IMR-90 (cell line): ENCODE results near the gene ZNF646. TPM values are rescaled to one million over a fixed set of nuclear protein-coding genes. Genes with fewer than 3 reads are reported as not detected.

Experiments
- ATAC-seq: fragments of 200-7000 bp; cut with Tn5 transposase; 2 replicates; pipeline ENCODE4 v1.9.1; 2020; ENCODE audit warnings: low read depth, mild to moderate bottlenecking, moderate library complexity
- BruUV-seq: library from RNA; stranded (reverse); fragments of 400-500 nt; replicated peaks from 2 replicates; lab custom pipeline; 2021; lab: Mats Ljungman, UMichigan
- CTCF ChIA-PET: fragments of 300-600 bp; formaldehyde crosslinking; extraction: SDS; loops from one replicate; lab custom pipeline; 2021; ENCODE audit warnings: antibody characterized with exemption; lab: Yijun Ruan, JAX
- POLR2A ChIA-PET: fragments of 300-600 bp; sonication (Branson Sonifier 250); formaldehyde crosslinking; loops from one replicate; lab custom pipeline; 2022; ENCODE audit warnings: antibody characterized with exemption; ENCODE audit not compliant: unreplicated experiment; lab: Charles Lee
- DNase-seq: peaks from one replicate; pipeline ENCODE4 v3.0.0; 2013
- H2AFZ ChIP-seq: replicated peaks from 2 replicates; pipeline ENCODE3; 2013; ENCODE audit warnings: low read length, mild to moderate bottlenecking; ENCODE audit not compliant: poor library complexity
- H2AK5ac ChIP-seq: 2 replicates; pipeline ENCODE4 v1.6.1; 2013; ENCODE audit warnings: low read depth, low read length, inconsistent platforms
- H2AK9ac ChIP-seq: replicated peaks from 2 replicates; pipeline ENCODE3; 2013; ENCODE audit warnings: mild to moderate bottlenecking, low read depth, low read length, moderate library complexity; ENCODE audit not compliant: poor library complexity
- H2BK120ac ChIP-seq: 2 replicates; pipeline ENCODE4 v1.6.1; 2013; ENCODE audit warnings: low read depth, low read length, inconsistent platforms
- H2BK15ac ChIP-seq: 3 replicates; pipeline ENCODE4 v1.6.1; 2013; ENCODE audit warnings: low read depth, low read length, inconsistent platforms
- H2BK20ac ChIP-seq: 2 replicates; pipeline ENCODE4 v1.6.1; 2013; ENCODE audit warnings: low read depth, mild to moderate bottlenecking, inconsistent platforms, low read length, moderate library complexity
- H2BK5ac ChIP-seq: 2 replicates; pipeline ENCODE4 v1.6.1; 2013; ENCODE audit warnings: mild to moderate bottlenecking, low read depth, low read length, inconsistent platforms; ENCODE audit not compliant: poor library complexity, severe bottlenecking
- H3K14ac ChIP-seq: replicated peaks from 2 replicates; pipeline ENCODE4 v1.6.1; 2013; ENCODE audit warnings: low read depth, low read length, inconsistent platforms
- H3K18ac ChIP-seq: 2 replicates; pipeline ENCODE4 v1.6.1; 2013; ENCODE audit warnings: low read depth, low read length, control low read depth
- H3K23ac ChIP-seq: 2 replicates; pipeline ENCODE4 v1.6.1; 2013; ENCODE audit warnings: low read depth, low read length, inconsistent platforms
- H3K27ac ChIP-seq: 2 replicates; pipeline ENCODE4 v1.5.1; 2013; ENCODE audit warnings: mild to moderate bottlenecking, control low read depth, low read length; ENCODE audit not compliant: insufficient read depth
- H3K27me3 ChIP-seq: 2 replicates; pipeline ENCODE4 v1.6.1; 2013; ENCODE audit warnings: low read length; ENCODE audit not compliant: control insufficient read depth, insufficient read depth
- H3K36me3 ChIP-seq: 2 replicates; pipeline ENCODE4 v1.6.1; 2013; ENCODE audit warnings: low read length, mixed read lengths; ENCODE audit not compliant: control insufficient read depth, insufficient read depth
- H3K4ac ChIP-seq: 2 replicates; pipeline ENCODE4 v1.6.1; 2013; ENCODE audit warnings: low read depth, low read length, inconsistent platforms
- H3K4me1 ChIP-seq: 2 replicates; pipeline ENCODE4 v1.6.1; 2013; ENCODE audit warnings: low read length, mixed read lengths; ENCODE audit not compliant: control insufficient read depth, insufficient read depth
- H3K4me2 ChIP-seq: 2 replicates; pipeline ENCODE4 v1.6.1; 2013; ENCODE audit warnings: low read depth, mild to moderate bottlenecking, control low read depth, low read length, moderate library complexity
- H3K4me3 ChIP-seq: 2 replicates; pipeline ENCODE4 v1.5.1; 2013; ENCODE audit warnings: low read depth, mild to moderate bottlenecking, control low read depth, low read length, moderate library complexity; ENCODE audit not compliant: insufficient read depth
- H3K56ac ChIP-seq: 2 replicates; pipeline ENCODE4 v1.6.1; 2013; ENCODE audit warnings: low read length, inconsistent platforms; ENCODE audit not compliant: insufficient read depth; ENCODE audit errors: extremely low read depth
- H3K79me1 ChIP-seq, 2 experiments: 2 replicates each; pipeline ENCODE4 v1.6.1; 2013; ENCODE audit warnings: low read length in 2 of 2, inconsistent platforms in 1 of 2, low read depth in 1 of 2
- H3K9ac ChIP-seq: 2 replicates; pipeline ENCODE4 v1.6.1; 2013; ENCODE audit warnings: low read depth, low read length, control low read depth
- H3K9me1 ChIP-seq: 2 replicates; pipeline ENCODE4 v1.6.1; 2013; ENCODE audit warnings: low read length, inconsistent platforms; ENCODE audit not compliant: insufficient read depth
- H3K9me3 ChIP-seq: 2 replicates; pipeline ENCODE4 v1.6.1; 2013; ENCODE audit warnings: low read length; ENCODE audit not compliant: control insufficient read depth, insufficient read depth
- H4K20me1 ChIP-seq: 2 replicates; pipeline ENCODE4 v1.6.1; 2013; ENCODE audit warnings: low read length, inconsistent platforms; ENCODE audit not compliant: insufficient read depth
- H4K5ac ChIP-seq: 2 replicates; pipeline ENCODE4 v1.6.1; 2013; ENCODE audit warnings: mild to moderate bottlenecking, low read depth, low read length, control low read depth
- H4K8ac ChIP-seq, 2 experiments: 2 replicates each; pipeline ENCODE4 v1.6.1; 2013; ENCODE audit warnings: low read depth in 2 of 2, low read length in 2 of 2, control low read depth in 1 of 2, inconsistent platforms in 1 of 2
- H4K91ac ChIP-seq: 2 replicates; pipeline ENCODE4 v1.6.1; 2013; ENCODE audit warnings: low read depth, low read length, inconsistent platforms; ENCODE audit not compliant: insufficient read depth
- BHLHE40 ChIP-seq: fragments of 150-350 bp; IDR thresholded peaks from 2 replicates; pipeline ENCODE4 v1.6.1; 2016; ENCODE audit warnings: mild to moderate bottlenecking, low read depth, low read length
- CEBPB ChIP-seq: IDR thresholded peaks from 2 replicates; pipeline ENCODE4 v1.6.1; 2012; ENCODE audit warnings: low read depth, low read length, improper control_type of control experiment
- CHD1 ChIP-seq: IDR thresholded peaks from 2 replicates; pipeline ENCODE4 v1.6.1; 2012; ENCODE audit warnings: low read depth, low read length, improper control_type of control experiment
- ELK1 ChIP-seq: fragments of 150-350 bp; IDR thresholded peaks from 2 replicates; pipeline ENCODE4 v1.6.1; 2016; ENCODE audit warnings: low read depth, mild to moderate bottlenecking, low read length, moderate library complexity, borderline replicate concordance
- FOS ChIP-seq: fragments of 150-350 bp; IDR thresholded peaks from 2 replicates; pipeline ENCODE4 v1.6.1; 2016; ENCODE audit warnings: low read depth, low read length
- MAFK ChIP-seq: IDR thresholded peaks from 2 replicates; pipeline ENCODE4 v1.6.1; 2012; ENCODE audit warnings: low read depth, low read length, improper control_type of control experiment
- MAZ ChIP-seq: IDR thresholded peaks from 2 replicates; pipeline ENCODE4 v1.6.1; 2012; ENCODE audit warnings: low read depth, mild to moderate bottlenecking, low read length, improper control_type of control experiment, moderate library complexity, borderline replicate concordance
- MXI1 ChIP-seq: IDR thresholded peaks from 2 replicates; pipeline ENCODE4 v1.6.1; 2012; ENCODE audit warnings: low read depth, mild to moderate bottlenecking, low read length, moderate library complexity, borderline replicate concordance
- NFE2L2 ChIP-seq: fragments of 150-350 bp; IDR thresholded peaks from 2 replicates; pipeline ENCODE4 v1.6.1; 2016; ENCODE audit warnings: low read depth, mild to moderate bottlenecking, low read length
- POLR2A ChIP-seq: IDR thresholded peaks from 2 replicates; pipeline ENCODE4 v1.6.1; 2012; ENCODE audit warnings: mild to moderate bottlenecking, low read depth, low read length
- RAD21 ChIP-seq: IDR thresholded peaks from 2 replicates; pipeline ENCODE4 v1.6.1; 2012; ENCODE audit warnings: low read length, improper control_type of control experiment
- RCOR1 ChIP-seq: IDR thresholded peaks from 2 replicates; pipeline ENCODE4 v1.6.1; 2012; ENCODE audit warnings: mild to moderate bottlenecking, low read length, improper control_type of control experiment; ENCODE audit not compliant: insufficient replicate concordance
- RFX5 ChIP-seq: IDR thresholded peaks from 2 replicates; pipeline ENCODE4 v1.8.0; 2012; ENCODE audit warnings: low read depth, mild to moderate bottlenecking, low read length, moderate library complexity
- SMC3 ChIP-seq: fragments of 150-350 bp; IDR thresholded peaks from 2 replicates; pipeline ENCODE4 v1.6.1; 2016; ENCODE audit warnings: low read depth, mild to moderate bottlenecking, antibody characterized with exemption, low read length, moderate library complexity
- USF2 ChIP-seq: fragments of 150-350 bp; IDR thresholded peaks from 2 replicates; pipeline ENCODE4 v1.6.1; 2017; ENCODE audit warnings: mild to moderate bottlenecking, antibody characterized with exemption, low read length, low read depth
- WGBS, 2 experiments: methylation state at CpG; one replicate each; pipeline versions ENCODE4 v1.1.5 to v1.1.7; 2013; ENCODE audit warnings: missing lambda C conversion rate in 2 of 2; ENCODE audit not compliant: insufficient read length in 1 of 2; ENCODE audit errors: extremely low coverage in 2 of 2; 5-methylcytosine and 5-hydroxymethylcytosine counted together
- dilution Hi-C: fragments of 300-500 bp; cut with HindIII; formaldehyde crosslinking; loops from one replicate; pipeline ENCODE4 v1.14.3; 2018; ENCODE audit warnings: low sequenced_read_pairs; ENCODE audit not compliant: unreplicated experiment
- in situ Hi-C: fragments of 300-500 bp; cut with MboI; formaldehyde crosslinking; loops from 3 replicates; pipeline ENCODE4 v1.14.3; 2019; ENCODE audit warnings: low sequenced_read_pairs, inconsistent platforms, mixed read lengths
- intact Hi-C: fragments of 100-400 bp; cut with micrococcal nuclease; formaldehyde crosslinking; loops from 2 replicates; pipeline ENCODE4 v1.10.0; 2022
- polyA plus RNA-seq, 3 experiments: library from polyadenylated mRNA; depleted of rRNA; stranded (reverse); fragments of >200 nt; gene quantifications; 2 replicates each; pipeline ENCODE4 v1.2.3, GENCODE V29; 2012; ENCODE audit warnings: low replicate concordance in 1 of 3
- total RNA-seq: library from RNA; depleted of rRNA; stranded (reverse); fragments of >200 nt; gene quantifications from 2 replicates; pipeline ENCODE4 v1.2.3, GENCODE V29; 2012
- TF ChIP-seq, protein P1 (sequence below): conservative IDR thresholded peaks from 2 replicates; pipeline ENCODE4 v1.5.1; 2012; ENCODE audit warnings: mild to moderate bottlenecking, low read depth, low read length, improper control_type of control experiment

Gene ZNF646
- total and polyA plus RNA-seq, 2 of the 4 experiments (the other 2 are of a cell fraction), result 4.9 to 6.8 TPM

DNA sequence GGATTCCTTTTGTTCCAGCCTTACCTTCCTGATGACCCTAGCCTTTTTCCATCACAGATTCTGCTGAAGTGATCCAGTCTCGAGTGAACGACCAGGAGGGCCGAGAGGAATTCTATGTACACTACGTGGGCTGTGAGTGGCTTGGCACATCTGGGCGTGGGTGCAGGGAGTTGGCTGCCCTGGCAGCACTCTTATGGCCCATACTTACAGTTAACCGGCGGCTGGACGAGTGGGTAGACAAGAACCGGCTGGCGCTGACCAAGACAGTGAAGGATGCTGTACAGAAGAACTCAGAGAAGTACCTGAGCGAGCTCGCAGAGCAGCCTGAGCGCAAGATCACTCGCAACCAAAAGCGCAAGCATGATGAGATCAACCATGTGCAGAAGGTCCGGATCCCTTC is 45.9 kb downstream of the ZNF646 start:
- Histone ChIP-seq H4K5ac (no peak overlapping the region), H3K9me3 (no peaks in the 10 kb centered on the region), H3K4me3 (no peak overlapping the region), H4K8ac (no peak overlapping the region), H3K27me3 (no peaks in the 10 kb centered on the region), H2BK15ac (no peak overlapping the region), H3K9ac (no peak overlapping the region), H2BK120ac (no peak overlapping the region), H2BK20ac (no peak overlapping the region), H3K4me2 (no peak overlapping the region), H3K4ac (no peak overlapping the region), H4K20me1 (peaks cover 9% of the 10 kb centered on the region), H3K23ac (no peak overlapping the region), H3K36me3 (peaks cover 17% of the 10 kb centered on the region), H3K9me1 (peaks cover 3% of the 10 kb centered on the region; the same call in 1 of the 2 replicates), H4K91ac (no peak overlapping the region), H2AK5ac (no peak overlapping the region), H3K4me1 (0 out of 2 replicates have a peak, but pooled peaks cover 3% of the 10 kb centered on the region), H2AFZ (no peak overlapping the region), H3K56ac (no peak overlapping the region), H2BK5ac (no peak overlapping the region), H3K14ac (no peak overlapping the region), H2AK9ac (no peak overlapping the region), H3K18ac (no peak overlapping the region), H3K79me1 (peaks cover 22 to 47% of the 10 kb centered on the region in 2 experiments), H3K27ac (no peak overlapping the region)
- ATAC-seq (no peak), DNase-seq (no peak)
- ChIA-PET POLR2A (no interaction called here), CTCF (interaction anchor here (0.7 kb wide), 1 partner anchor 22 kb away, joined by 3 read pairs; no protein-coding TSS in a partner anchor)
- TF ChIP-seq, protein P1, sequence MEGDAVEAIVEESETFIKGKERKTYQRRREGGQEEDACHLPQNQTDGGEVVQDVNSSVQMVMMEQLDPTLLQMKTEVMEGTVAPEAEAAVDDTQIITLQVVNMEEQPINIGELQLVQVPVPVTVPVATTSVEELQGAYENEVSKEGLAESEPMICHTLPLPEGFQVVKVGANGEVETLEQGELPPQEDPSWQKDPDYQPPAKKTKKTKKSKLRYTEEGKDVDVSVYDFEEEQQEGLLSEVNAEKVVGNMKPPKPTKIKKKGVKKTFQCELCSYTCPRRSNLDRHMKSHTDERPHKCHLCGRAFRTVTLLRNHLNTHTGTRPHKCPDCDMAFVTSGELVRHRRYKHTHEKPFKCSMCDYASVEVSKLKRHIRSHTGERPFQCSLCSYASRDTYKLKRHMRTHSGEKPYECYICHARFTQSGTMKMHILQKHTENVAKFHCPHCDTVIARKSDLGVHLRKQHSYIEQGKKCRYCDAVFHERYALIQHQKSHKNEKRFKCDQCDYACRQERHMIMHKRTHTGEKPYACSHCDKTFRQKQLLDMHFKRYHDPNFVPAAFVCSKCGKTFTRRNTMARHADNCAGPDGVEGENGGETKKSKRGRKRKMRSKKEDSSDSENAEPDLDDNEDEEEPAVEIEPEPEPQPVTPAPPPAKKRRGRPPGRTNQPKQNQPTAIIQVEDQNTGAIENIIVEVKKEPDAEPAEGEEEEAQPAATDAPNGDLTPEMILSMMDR, result no peak
- TF ChIP-seq CEBPB, result no peak
- no peak for TF ChIP-seq RCOR1
- no peak for TF ChIP-seq USF2
- TF ChIP-seq SMC3, result no peak
- no peak for TF ChIP-seq CHD1
- no peak for TF ChIP-seq MXI1
- no peak for TF ChIP-seq MAZ
- TF ChIP-seq NFE2L2, result no peak
- TF ChIP-seq RAD21, result no peak
- no peak for TF ChIP-seq ELK1
- no peak for TF ChIP-seq POLR2A
- no peak for TF ChIP-seq FOS
- TF ChIP-seq MAFK, result no peak
- TF ChIP-seq RFX5, result no peak
- TF ChIP-seq BHLHE40, result no peak
- in situ Hi-C loops (no loop called here), intact Hi-C loops (no loop called here), dilution Hi-C loops (no loop called here)
- WGBS, 2 experiments, result 92% methylated on average over 10 of the region's 16 CpGs; no CpG with 5 or more reads in 1 of the 2 experiments
- BruUV-seq, result no TSS peak
